ENCODE data around the gene MEOX1. TPM values are rescaled to one million over a fixed set of nuclear protein-coding genes. Genes with fewer than 3 reads are reported as not detected.
"Not testable (repeated sequence)": the region's sequence is repeated elsewhere in the genome, so short reads cannot be mapped to it uniquely, and the experiment has no call there.

Gene MEOX1
- total and polyA plus RNA-seq, 2 of the 8 experiments (the other 6 are each of a cell fraction or from before 2014, with no cell fraction given): not detected

DNA sequence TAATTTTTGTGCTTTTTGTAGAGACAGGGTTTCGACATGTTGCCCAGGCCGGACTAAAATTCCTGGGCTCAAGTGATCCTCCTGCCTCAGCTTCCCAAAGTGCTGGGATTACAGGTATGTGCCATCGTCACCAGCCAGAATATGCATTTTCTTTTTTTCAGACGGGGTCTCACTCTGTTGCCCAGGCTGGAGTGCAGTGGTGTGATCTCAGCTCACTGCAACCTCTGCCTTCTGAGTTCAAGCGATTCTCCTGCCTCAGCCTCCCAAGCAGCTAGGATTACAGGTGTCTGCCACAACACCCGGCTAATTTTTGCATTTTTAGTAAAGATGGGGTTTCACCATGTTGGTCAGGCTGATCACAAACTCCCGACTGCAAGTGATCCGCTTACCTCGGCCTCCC, 25.2 kb upstream of the MEOX1 start:
- DNase-seq (ENCODE audit: low read depth in 1 of 2, low spot score in 2 of 2); H2BK120ac ChIP-seq (replicated peaks; ENCODE audit: low read depth, low read length); H3K4me1 ChIP-seq (replicated peaks in 1 of 4; ENCODE audit: control insufficient read depth in 3 of 4, insufficient read depth in 4 of 4, low read length in 3 of 4); H4K5ac ChIP-seq (ENCODE audit: insufficient read length, low read depth, low read length); H3K4ac ChIP-seq (replicated peaks; ENCODE audit: insufficient read length, low read depth, low read length); H2BK20ac ChIP-seq (ENCODE audit: low read length); H3K4me2 ChIP-seq (ENCODE audit: insufficient read depth in 1 of 2, low read depth in 2 of 2, low read length in 2 of 2); H2AK5ac ChIP-seq (ENCODE audit: low read depth, low read length); H2BK15ac ChIP-seq (ENCODE audit: low read length); H4K20me1 ChIP-seq (replicated peaks in 1 of 2; ENCODE audit: control insufficient read depth in 1 of 2, insufficient read depth in 2 of 2, low read length in 2 of 2); H2BK12ac ChIP-seq (ENCODE audit: low read depth, low read length); H3K9me3 ChIP-seq (ENCODE audit: insufficient read depth in 2 of 2, low read depth in 1 of 2, low read length in 1 of 2); H4K8ac ChIP-seq (ENCODE audit: extremely low read depth, insufficient read depth, low read length); H4K91ac ChIP-seq (replicated peaks; ENCODE audit: insufficient read length, low read length); H3K9ac ChIP-seq (replicated peaks in 1 of 4; ENCODE audit: extremely low read depth in 1 of 4, low read depth in 3 of 4, low read length in 3 of 4); H3K27ac ChIP-seq (ENCODE audit: low read depth, low read length); H3K79me2 ChIP-seq (ENCODE audit: control insufficient read depth in 1 of 2, insufficient read depth in 2 of 2, low read length in 2 of 2); H3K14ac ChIP-seq (ENCODE audit: insufficient read length); H2AFZ ChIP-seq (ENCODE audit: low read length); H3K18ac ChIP-seq (ENCODE audit: extremely low read depth, low read length); H3K23ac ChIP-seq (ENCODE audit: insufficient read length); H3K27me3 ChIP-seq (replicated peaks in 1 of 4; ENCODE audit: control insufficient read depth in 3 of 4, extremely low read depth in 1 of 4, insufficient read depth in 3 of 4, low read length in 3 of 4); H3K23me2 ChIP-seq (ENCODE audit: low read depth, low read length); H3K79me1 ChIP-seq (ENCODE audit: low read depth, low read length); POLR2A ChIA-PET (ENCODE audit: partially characterized antibody); H2BK5ac ChIP-seq (ENCODE audit: low read depth, low read length); FAIRE-seq; H3K4me3 ChIP-seq (ENCODE audit: extremely low read depth in 1 of 4, insufficient read depth in 2 of 4, low read depth in 3 of 4, low read length in 4 of 4); H3K36me3 ChIP-seq (ENCODE audit: control insufficient read depth in 2 of 4, insufficient read depth in 4 of 4, low read length in 3 of 4); H3K56ac ChIP-seq (replicated peaks; ENCODE audit: insufficient read length, low read depth, low read length): not testable (repeated sequence)
- CTCF ChIA-PET (ENCODE audit: partially characterized antibody): interaction anchor here (0.6 to 3.5 kb wide), 4 partner anchors 11 to 124 kb away, joined by 3 to 20 read pairs (median 6); partner anchors contain the start of gene SOST
- 91% methylated on average over 9 of the region's 9 CpGs; no CpG with 5 or more reads in 1 of the 2 experiments for WGBS, 2 experiments (ENCODE audit: extremely low coverage in 1 of 2, insufficient coverage in 1 of 2, insufficient read length in 1 of 2, insufficient replicate concordance in 2 of 2, low coverage in 1 of 2, low lambda C conversion rate in 2 of 2, missing lambda C conversion rate in 1 of 2)
